IPS-18a (cell line): Measurements from ENCODE around the gene ITGB3BP.

Experiments used
- H3K27ac ChIP-seq: one replicate; pipeline ENCODE4 v1.5.1; 2013; ENCODE audit warnings: low read length
- H3K27me3 ChIP-seq: one replicate; pipeline ENCODE4 v1.6.1; 2013; ENCODE audit warnings: mild to moderate bottlenecking, low read length; ENCODE audit not compliant: control insufficient read depth, insufficient read depth
- H3K36me3 ChIP-seq: one replicate; pipeline ENCODE4 v1.6.1; 2013; ENCODE audit warnings: low read depth, low read length; ENCODE audit not compliant: control insufficient read depth
- H3K4me1 ChIP-seq: one replicate; pipeline ENCODE4 v1.6.1; 2013; ENCODE audit warnings: low read depth, low read length; ENCODE audit not compliant: control insufficient read depth
- H3K4me3 ChIP-seq: one replicate; pipeline ENCODE4 v1.5.1; 2013; ENCODE audit warnings: low read length
- H3K9ac ChIP-seq: one replicate; pipeline ENCODE4 v1.6.1; 2013; ENCODE audit warnings: mild to moderate bottlenecking, low read length, moderate library complexity
- H3K9me3 ChIP-seq: one replicate; pipeline ENCODE4 v1.6.1; 2013; ENCODE audit warnings: low read depth, low read length; ENCODE audit not compliant: control insufficient read depth

Gene ITGB3BP

GRCh38 chr1:63414691-63415365 is 108.2 kb downstream of the ITGB3BP start:
- no peaks in the 10 kb centered on the region for H3K4me1 ChIP-seq
- no peaks in the 10 kb centered on the region for H3K9me3 ChIP-seq
- H3K9ac ChIP-seq, result no peak overlapping the region
- H3K27me3 ChIP-seq, result no peaks in the 10 kb centered on the region
- no peak overlapping the region for H3K4me3 ChIP-seq
- H3K36me3 ChIP-seq, result no peaks in the 10 kb centered on the region
- H3K27ac ChIP-seq, result no peak overlapping the region

- no peak overlapping the region for H3K27ac ChIP-seq
- H3K27me3 ChIP-seq, result no peaks in the 10 kb centered on the region
- no peak overlapping the region for H3K9ac ChIP-seq
- no peaks in the 10 kb centered on the region for H3K4me1 ChIP-seq
- no peaks in the 10 kb centered on the region for H3K36me3 ChIP-seq
- no peaks in the 10 kb centered on the region for H3K9me3 ChIP-seq
- no peak overlapping the region for H3K4me3 ChIP-seq
These were observed 109.6 kb downstream of the ITGB3BP start for GRCh38 chr1:63413394-63413793.

GRCh38 chr1:63411066-63411465 is 112.0 kb downstream of the ITGB3BP start:
- Histone ChIP-seq H3K4me3 (no peak overlapping the region), H3K4me1 (no peaks in the 10 kb centered on the region), H3K36me3 (no peaks in the 10 kb centered on the region), H3K9ac (no peak overlapping the region), H3K9me3 (no peaks in the 10 kb centered on the region), H3K27ac (no peak overlapping the region), H3K27me3 (no peaks in the 10 kb centered on the region)

- Histone ChIP-seq H3K4me3 (no peak overlapping the region), H3K9ac (no peak overlapping the region), H3K36me3 (no peaks in the 10 kb centered on the region), H3K9me3 (no peaks in the 10 kb centered on the region), H3K27ac (no peak overlapping the region), H3K4me1 (no peaks in the 10 kb centered on the region), H3K27me3 (no peaks in the 10 kb centered on the region)
These were observed 114.7 kb downstream of the ITGB3BP start for GRCh38 chr1:63408331-63408730.

GRCh38 chr1:63407002-63407401 is 116.0 kb downstream of the ITGB3BP start:
- H3K27ac ChIP-seq, result no peak overlapping the region
- H3K27me3 ChIP-seq, result no peaks in the 10 kb centered on the region
- H3K9me3 ChIP-seq, result no peaks in the 10 kb centered on the region
- H3K4me1 ChIP-seq, result no peaks in the 10 kb centered on the region
- no peaks in the 10 kb centered on the region for H3K36me3 ChIP-seq
- no peak overlapping the region for H3K9ac ChIP-seq
- H3K4me3 ChIP-seq, result no peak overlapping the region

- no peak overlapping the region for H3K27ac ChIP-seq
- H3K27me3 ChIP-seq, result no peaks in the 10 kb centered on the region
- H3K9me3 ChIP-seq, result no peaks in the 10 kb centered on the region
- H3K4me1 ChIP-seq, result no peaks in the 10 kb centered on the region
- no peak overlapping the region for H3K4me3 ChIP-seq
- no peak overlapping the region for H3K9ac ChIP-seq
- no peaks in the 10 kb centered on the region for H3K36me3 ChIP-seq
These were observed 117.0 kb downstream of the ITGB3BP start for GRCh38 chr1:63405987-63406386.

- Histone ChIP-seq H3K27ac (no peak overlapping the region), H3K27me3 (no peaks in the 10 kb centered on the region), H3K36me3 (no peaks in the 10 kb centered on the region), H3K4me3 (no peak overlapping the region), H3K9me3 (no peaks in the 10 kb centered on the region), H3K9ac (no peak overlapping the region), H3K4me1 (no peaks in the 10 kb centered on the region)
These were observed 118.0 kb downstream of the ITGB3BP start for GRCh38 chr1:63405021-63405420.

GRCh38 chr1:63403386-63403785 is 119.6 kb downstream of the ITGB3BP start:
- H3K36me3 ChIP-seq, result no peaks in the 10 kb centered on the region
- H3K27me3 ChIP-seq, result no peaks in the 10 kb centered on the region
- H3K4me1 ChIP-seq, result no peaks in the 10 kb centered on the region
- no peaks in the 10 kb centered on the region for H3K9me3 ChIP-seq
- H3K27ac ChIP-seq, result no peak overlapping the region
- H3K9ac ChIP-seq, result no peak overlapping the region
- no peak overlapping the region for H3K4me3 ChIP-seq

- Histone ChIP-seq H3K4me1 (no peaks in the 10 kb centered on the region), H3K27ac (no peak overlapping the region), H3K9ac (no peak overlapping the region), H3K36me3 (no peaks in the 10 kb centered on the region), H3K9me3 (no peaks in the 10 kb centered on the region), H3K27me3 (no peaks in the 10 kb centered on the region), H3K4me3 (no peak overlapping the region)
These were observed 121.1 kb downstream of the ITGB3BP start for GRCh38 chr1:63401945-63402344.
